ENCODE data around the gene MFAP5.
"Not testable (repeated sequence)": the region's sequence is repeated elsewhere in the genome, so short reads cannot be mapped to it uniquely, and the experiment has no call there.

DNA sequence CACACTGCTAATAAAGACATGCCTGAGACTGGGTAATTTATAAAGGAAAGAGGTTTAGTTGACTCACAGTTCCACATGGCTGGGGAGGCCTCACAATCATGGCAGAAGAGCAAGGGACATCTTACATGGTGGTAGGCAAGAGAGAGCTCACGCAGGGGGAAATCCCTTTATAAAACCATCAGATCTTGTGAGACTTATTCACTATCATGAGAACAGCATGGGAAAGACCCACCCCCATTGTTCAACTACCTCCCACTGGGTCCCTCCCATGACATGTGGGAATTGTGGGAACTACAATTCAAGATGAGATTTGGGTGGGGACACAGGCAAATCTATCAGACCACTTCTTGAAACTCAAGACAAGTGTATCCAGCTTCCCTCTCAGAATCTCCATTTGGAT is 48.7 kb downstream of the MFAP5 start:
- TF ChIP-seq CTCF (conservative IDR thresholded peaks at IDR 0.05; ENCODE audit: low read depth, low read length); SMC3 (IDR thresholded peaks at IDR 0.05; ENCODE audit: low read depth, low read length); RAD21 (IDR thresholded peaks at IDR 0.05; ENCODE audit: low read length); RFX5 (IDR thresholded peaks at IDR 0.05; ENCODE audit: low read depth, low read length); FOS (IDR thresholded peaks at IDR 0.05; ENCODE audit: low read depth, low read length); CEBPB (IDR thresholded peaks at IDR 0.05; ENCODE audit: low read depth, low read length): not testable (repeated sequence)
